A673 (cell line): Measurements from ENCODE around the gene CLDN5. TPM values are rescaled to one million over a fixed set of nuclear protein-coding genes. Genes with fewer than 3 reads are reported as not detected.

Source experiments
- BruUV-seq: library from RNA; stranded (reverse); fragments of 400-500 nt; replicated peaks from 2 replicates; lab custom pipeline; 2021; lab: Mats Ljungman, UMichigan
- CTCF ChIA-PET: fragments of 300-600 bp; sonication (Branson Sonifier 250); formaldehyde crosslinking; loops from one replicate; lab custom pipeline; 2022; ENCODE audit warnings: antibody characterized with exemption; lab: Charles Lee
- POLR2A ChIA-PET: fragments of 300-600 bp; sonication (Branson Sonifier 250); formaldehyde crosslinking; loops from one replicate; lab custom pipeline; 2022; ENCODE audit warnings: antibody characterized with exemption; ENCODE audit not compliant: low non-redundant PET; lab: Charles Lee
- DNase-seq: peaks from one replicate; pipeline ENCODE4 v3.0.0-alpha.2; 2015; ENCODE audit warnings: low spot score
- H3K27ac ChIP-seq: fragments of 200-600 bp; sonication (generic); 2 replicates; pipeline ENCODE4 v1.5.1; 2016; ENCODE audit warnings: mixed run types, low read depth, mild to moderate bottlenecking, mixed read lengths, antibody characterized with exemption, low read length; ENCODE audit not compliant: poor library complexity, severe bottlenecking
- H3K27me3 ChIP-seq: fragments of 200-600 bp; sonication (generic); replicated peaks from 2 replicates; pipeline ENCODE4 v1.6.1; 2017; ENCODE audit warnings: mixed run types, low read depth, mild to moderate bottlenecking, mixed read lengths, antibody characterized with exemption, low read length; ENCODE audit not compliant: insufficient read depth, poor library complexity
- H3K36me3 ChIP-seq: fragments of 200-600 bp; sonication (generic); 2 replicates; pipeline ENCODE4 v1.6.1; 2016; ENCODE audit warnings: mixed run types, mild to moderate bottlenecking, mixed read lengths, antibody characterized with exemption, low read length; ENCODE audit not compliant: insufficient read depth, poor library complexity, severe bottlenecking
- H3K4me1 ChIP-seq: fragments of 200-600 bp; sonication (generic); 2 replicates; pipeline ENCODE4 v1.6.1; 2017; ENCODE audit warnings: mixed run types, mild to moderate bottlenecking, mixed read lengths, antibody characterized with exemption, low read length; ENCODE audit not compliant: insufficient read depth, poor library complexity, severe bottlenecking
- H3K4me3 ChIP-seq: fragments of 200-600 bp; sonication (generic); 2 replicates; pipeline ENCODE4 v1.5.1; 2016; ENCODE audit warnings: low read depth, mixed run types, mild to moderate bottlenecking, mixed read lengths, low read length; ENCODE audit not compliant: poor library complexity, severe bottlenecking
- H3K9me3 ChIP-seq: fragments of 200-600 bp; sonication (generic); 2 replicates; pipeline ENCODE4 v1.6.1; 2016; ENCODE audit warnings: mixed run types, low read depth, mild to moderate bottlenecking, mixed read lengths, antibody characterized with exemption, low read length; ENCODE audit not compliant: poor library complexity, severe bottlenecking
- EZH2 ChIP-seq: fragments of 200-600 bp; sonication (generic); IDR thresholded peaks from 2 replicates; pipeline ENCODE4 v1.6.1; 2017; ENCODE audit warnings: borderline replicate concordance, low read depth, mild to moderate bottlenecking, mixed read lengths, antibody characterized with exemption, low read length; ENCODE audit not compliant: poor library complexity, severe bottlenecking
- intact Hi-C: fragments of 100-400 bp; cut with micrococcal nuclease; formaldehyde crosslinking; loops from one replicate; pipeline ENCODE4 v1.10.0; 2022; ENCODE audit not compliant: unreplicated experiment
- total RNA-seq: library from RNA; stranded (reverse); gene quantifications from 2 replicates; pipeline ENCODE4 v1.2.3, GENCODE V29; 2021
- TF ChIP-seq, protein P1 (sequence below): fragments of 300-800, 200-600 bp; sonication (generic); conservative IDR thresholded peaks from 2 replicates; pipeline ENCODE4 v1.5.1; 2017; ENCODE audit warnings: low read depth, mild to moderate bottlenecking, antibody characterized with exemption, low read length, moderate library complexity, mixed read lengths

CLDN5 gene
- total RNA-seq, 1 experiment from 2014 or later: 0.21 TPM

DNA sequence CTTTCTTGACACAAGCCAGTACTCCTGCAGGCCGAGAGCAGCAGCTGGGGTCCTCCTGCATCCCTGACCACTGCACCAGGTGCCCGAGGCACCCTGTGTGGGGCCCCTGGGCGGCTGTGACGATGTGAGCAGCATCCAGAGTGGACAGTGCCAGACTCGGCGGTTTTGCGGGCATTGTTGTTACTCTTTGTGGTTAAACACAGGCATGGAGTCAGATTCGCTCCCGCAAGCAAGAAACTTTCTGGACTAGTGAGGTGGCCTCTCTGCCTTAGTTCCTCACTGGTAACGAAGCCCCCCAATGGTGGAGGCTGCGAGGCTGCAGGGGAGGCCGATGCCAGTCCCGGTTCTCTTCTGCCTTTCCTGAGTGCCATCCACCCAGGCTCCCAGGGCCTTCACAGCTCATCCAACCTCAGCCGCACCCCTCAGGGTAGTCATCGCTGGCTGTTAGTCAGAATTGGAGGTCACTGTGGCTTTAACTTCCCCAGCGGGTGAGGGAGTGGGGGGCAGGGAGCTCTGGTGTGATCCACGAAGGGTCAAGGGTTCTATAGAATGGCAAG, 3.7 kb upstream of the CLDN5 start:
- POLR2A ChIA-PET: no interaction called here
- intact Hi-C loops: no loop called here
- no TSS peak for BruUV-seq
- peaks cover 9% of the 10 kb centered on the region for H3K27me3 ChIP-seq
- no peaks in the 10 kb centered on the region for H3K36me3 ChIP-seq
- H3K27ac ChIP-seq: no peak overlapping the region
- TF ChIP-seq EZH2: no peak
- TF ChIP-seq, protein P1, sequence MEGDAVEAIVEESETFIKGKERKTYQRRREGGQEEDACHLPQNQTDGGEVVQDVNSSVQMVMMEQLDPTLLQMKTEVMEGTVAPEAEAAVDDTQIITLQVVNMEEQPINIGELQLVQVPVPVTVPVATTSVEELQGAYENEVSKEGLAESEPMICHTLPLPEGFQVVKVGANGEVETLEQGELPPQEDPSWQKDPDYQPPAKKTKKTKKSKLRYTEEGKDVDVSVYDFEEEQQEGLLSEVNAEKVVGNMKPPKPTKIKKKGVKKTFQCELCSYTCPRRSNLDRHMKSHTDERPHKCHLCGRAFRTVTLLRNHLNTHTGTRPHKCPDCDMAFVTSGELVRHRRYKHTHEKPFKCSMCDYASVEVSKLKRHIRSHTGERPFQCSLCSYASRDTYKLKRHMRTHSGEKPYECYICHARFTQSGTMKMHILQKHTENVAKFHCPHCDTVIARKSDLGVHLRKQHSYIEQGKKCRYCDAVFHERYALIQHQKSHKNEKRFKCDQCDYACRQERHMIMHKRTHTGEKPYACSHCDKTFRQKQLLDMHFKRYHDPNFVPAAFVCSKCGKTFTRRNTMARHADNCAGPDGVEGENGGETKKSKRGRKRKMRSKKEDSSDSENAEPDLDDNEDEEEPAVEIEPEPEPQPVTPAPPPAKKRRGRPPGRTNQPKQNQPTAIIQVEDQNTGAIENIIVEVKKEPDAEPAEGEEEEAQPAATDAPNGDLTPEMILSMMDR: no peak
- no peaks in the 10 kb centered on the region for H3K9me3 ChIP-seq
- no peak for DNase-seq
- CTCF ChIA-PET: interaction anchor here (0.6 kb wide), 1 partner anchor 215 kb away, joined by 11 read pairs; no protein-coding TSS in a partner anchor
- no peak overlapping the region for H3K4me3 ChIP-seq
- peaks cover 5% of the 10 kb centered on the region for H3K4me1 ChIP-seq

DNA sequence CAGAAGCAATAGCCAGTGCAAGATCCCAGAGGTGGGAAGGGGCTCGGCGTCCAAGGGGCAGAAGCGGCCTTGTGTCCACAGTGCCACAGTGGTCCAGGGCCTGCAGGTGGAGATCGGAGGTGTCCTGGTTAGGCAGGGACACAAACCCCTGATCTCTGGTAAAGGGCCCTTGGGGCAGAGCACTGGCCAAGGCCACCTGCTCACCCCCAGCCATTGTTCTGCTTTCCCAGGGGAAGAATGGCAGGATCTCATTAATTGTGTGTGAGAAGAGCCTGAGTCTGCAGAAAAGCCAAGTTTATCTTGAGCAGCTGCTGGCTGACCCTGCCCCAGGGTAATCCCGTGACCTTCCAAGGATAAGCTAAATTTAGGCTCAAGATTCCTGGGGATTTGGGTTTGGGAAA, 3.1 kb upstream of the CLDN5 start:
- TF ChIP-seq, protein P1: no peak
- no peak for TF ChIP-seq EZH2
- Histone ChIP-seq H3K4me1 (peaks cover 5% of the 10 kb centered on the region), H3K27ac (no peak overlapping the region), H3K4me3 (no peak overlapping the region), H3K36me3 (no peaks in the 10 kb centered on the region), H3K27me3 (peaks cover 9% of the 10 kb centered on the region), H3K9me3 (no peaks in the 10 kb centered on the region)
- ChIA-PET CTCF (no interaction called here), POLR2A (no interaction called here)
- BruUV-seq: no TSS peak
- DNase-seq: no peak
- intact Hi-C loops: no loop called here

DNA sequence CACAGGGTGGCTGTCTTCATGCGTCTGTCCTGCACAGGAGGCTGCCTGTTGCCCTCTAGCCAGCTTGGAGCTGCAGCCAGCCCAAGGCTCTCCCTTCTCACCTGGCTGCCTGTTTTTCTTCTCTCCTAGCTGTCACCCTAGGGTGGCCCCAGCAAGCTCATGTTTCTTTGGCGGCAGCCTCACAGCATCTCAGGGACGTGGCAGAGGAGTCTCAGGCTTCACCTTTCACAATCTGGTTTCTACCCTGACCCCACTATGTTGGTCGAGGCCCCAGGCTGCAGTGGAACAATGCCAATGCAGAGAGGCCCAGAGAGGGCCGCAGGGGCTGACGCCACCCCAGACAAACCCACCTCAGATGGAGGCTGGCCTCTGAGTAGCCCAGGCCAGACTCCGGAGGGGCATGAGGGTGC, 2.5 kb upstream of the CLDN5 start:
- Histone ChIP-seq H3K9me3 (no peaks in the 10 kb centered on the region), H3K4me1 (peaks cover 5% of the 10 kb centered on the region), H3K4me3 (no peak overlapping the region), H3K27ac (no peak overlapping the region), H3K36me3 (no peaks in the 10 kb centered on the region), H3K27me3 (peaks cover 9% of the 10 kb centered on the region)
- intact Hi-C loops: no loop called here
- TF ChIP-seq EZH2: no peak
- TF ChIP-seq, protein P1: no peak
- ChIA-PET CTCF (interaction anchor here (0.5 kb wide), 1 partner anchor 450 kb away, joined by 8 read pairs; no protein-coding TSS in a partner anchor), POLR2A (no interaction called here)
- no peak for DNase-seq
- BruUV-seq: no TSS peak
